GM19023 (cell line): ENCODE measurements around the gene COL9A1.

Experiments used
- ATAC-seq: cut with Tn5 transposase; IDR thresholded peaks from one replicate; pipeline ENCODE4 v1.9.1; 2021; ENCODE audit warnings: mild to moderate bottlenecking, moderate library complexity; ENCODE audit not compliant: unreplicated experiment

Gene COL9A1

GRCh38 chr6:70180183-70180900 lies 122.5 kb downstream of the COL9A1 start:
- ATAC-seq = no peak

GRCh38 chr6:70176842-70177550 lies 125.9 kb downstream of the COL9A1 start:
- ATAC-seq = no peak

DNA sequence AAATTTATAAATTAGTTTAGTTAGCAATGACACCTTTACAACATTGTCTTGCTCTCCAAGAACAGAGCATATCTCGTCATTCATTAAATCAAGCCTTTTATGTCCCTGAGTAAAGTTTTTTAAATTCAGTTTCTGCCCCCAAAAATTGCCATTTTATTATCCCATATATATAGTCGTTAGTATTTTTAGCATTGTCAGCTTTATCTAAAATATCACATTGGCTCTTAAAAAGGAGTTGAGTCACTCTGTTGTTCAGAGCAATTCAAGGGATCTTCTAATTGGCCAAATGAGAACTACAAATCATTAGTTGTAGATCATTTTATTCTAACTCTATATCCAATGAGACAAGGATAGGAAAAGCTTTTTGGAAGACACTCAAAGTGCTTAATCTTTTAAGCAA lies 127.1 kb downstream of the COL9A1 start:
- ATAC-seq = no peak

- ATAC-seq = no peak
Measured at GRCh38 chr6:70172252-70172651, 130.6 kb downstream of the COL9A1 start.

- ATAC-seq = no peak
Measured at GRCh38 chr6:70171236-70171635, 131.6 kb downstream of the COL9A1 start.

DNA sequence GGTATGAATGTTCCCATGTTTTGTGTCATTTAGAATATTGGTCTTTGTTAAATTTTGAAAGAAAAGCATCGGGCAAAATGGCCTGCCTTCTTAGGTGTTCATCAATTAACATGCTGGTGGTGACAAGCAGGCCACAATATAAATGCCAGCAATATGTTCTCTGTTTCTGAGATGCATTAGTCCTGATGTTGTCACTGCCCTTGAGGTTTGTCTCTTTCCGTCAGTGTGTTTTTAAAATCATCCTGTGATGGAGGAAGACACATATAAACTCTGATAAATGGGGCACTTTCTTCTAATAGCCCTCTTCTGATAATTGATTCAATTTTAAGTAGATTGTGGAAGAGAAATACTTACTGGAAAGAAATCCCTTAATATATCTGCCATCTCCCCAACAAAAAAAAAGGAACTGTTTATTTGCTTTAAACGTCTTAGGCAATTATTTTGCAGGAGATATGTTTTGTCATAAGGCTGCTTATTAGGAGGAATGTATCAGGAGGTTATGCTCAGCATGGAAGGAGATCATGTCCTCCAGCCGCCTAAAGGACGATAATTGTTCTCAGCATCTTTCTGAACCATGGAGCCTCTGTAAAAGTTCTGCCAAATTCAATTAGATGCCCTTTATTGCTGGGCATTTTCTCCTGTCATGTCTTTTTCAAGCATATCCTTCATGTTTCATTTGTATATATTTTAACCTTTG lies 134.1 kb downstream of the COL9A1 start:
- ATAC-seq = no peak
